ENCODE data around the gene TSPO2. TPM values are rescaled to one million over a fixed set of nuclear protein-coding genes. Genes with fewer than 3 reads are reported as not detected.

The TSPO2 gene
- total RNA-seq, 4 donors from 2014 or later = not detected

- Histone ChIP-seq H3K27me3 (no peaks in the 10 kb centered on the region), H3K4me1 (peaks cover 0 to 20% (median 9%) of the 10 kb centered on the region in 4 donors), H3K36me3 (no peaks in the 10 kb centered on the region), H3K27ac (replicated peaks in 1 of 4) (no peak overlapping the region), H3K9me3 (no peaks in the 10 kb centered on the region), H3K4me3 (no peak overlapping the region)
- TF ChIP-seq POLR2AphosphoS5 (IDR thresholded peaks at IDR 0.05) (no peak), POLR2A (IDR thresholded peaks at IDR 0.05; ENCODE audit: low read depth) (no peak), CTCF (IDR thresholded peaks at IDR 0.05) (no peak), EP300 (IDR thresholded peaks at IDR 0.05) (no peak)
- intact Hi-C loops (cut with DNase I) = no loop called here
- WGBS = 88% methylated on average over 1 of the region's 1 CpG
- DNase-seq (ENCODE audit: extremely low spot score) = no peak
Measured at GRCh38 chr6:41046084-41046483, 3.8 kb downstream of the TSPO2 start.

GRCh38 chr6:41047306-41047705, 5.0 kb downstream of the TSPO2 start:
- Histone ChIP-seq H3K27ac (replicated peaks in 1 of 4) (no peak overlapping the region), H3K4me3 (no peak overlapping the region), H3K27me3 (no peaks in the 10 kb centered on the region), H3K36me3 (no peaks in the 10 kb centered on the region), H3K4me1 (peaks cover 7 to 27% (median 12%) of the 10 kb centered on the region in 4 donors), H3K9me3 (no peaks in the 10 kb centered on the region)
- intact Hi-C loops (cut with DNase I) = no loop called here
- 94% methylated on average over 2 of the region's 2 CpGs for WGBS
- no peak for DNase-seq (ENCODE audit: extremely low spot score)
- no peak for TF ChIP-seq POLR2A (IDR thresholded peaks at IDR 0.05; ENCODE audit: low read depth)
- no peak for TF ChIP-seq EP300 (IDR thresholded peaks at IDR 0.05)
- no peak for TF ChIP-seq POLR2AphosphoS5 (IDR thresholded peaks at IDR 0.05)
- no peak for TF ChIP-seq CTCF (IDR thresholded peaks at IDR 0.05)

GRCh38 chr6:41047745-41048732, 5.8 kb downstream of the TSPO2 start:
- TF ChIP-seq POLR2AphosphoS5 (IDR thresholded peaks at IDR 0.05) (no peak), EP300 (IDR thresholded peaks at IDR 0.05) (no peak), POLR2A (IDR thresholded peaks at IDR 0.05; ENCODE audit: low read depth) (no peak), CTCF (IDR thresholded peaks at IDR 0.05) (no peak)

GRCh38 chr6:41049521-41049920, 7.3 kb downstream of the TSPO2 start:
- H3K4me3 ChIP-seq = no peak overlapping the region
- DNase-seq (ENCODE audit: extremely low spot score) = no peak
- H3K27ac ChIP-seq (replicated peaks in 1 of 4) = no peak overlapping the region
- TF ChIP-seq CTCF (IDR thresholded peaks at IDR 0.05) (no peak), EP300 (IDR thresholded peaks at IDR 0.05) (no peak)
- H3K36me3 ChIP-seq = no peaks in the 10 kb centered on the region
- no peaks in the 10 kb centered on the region for H3K9me3 ChIP-seq
- 73% methylated on average over 1 of the region's 1 CpG for WGBS
- intact Hi-C loops (cut with DNase I) = no loop called here
- H3K4me1 ChIP-seq = peaks cover 23 to 37% (median 30%) of the 10 kb centered on the region in 4 donors
- no peaks in the 10 kb centered on the region for H3K27me3 ChIP-seq

More at GRCh38 chr6:41047745-41048732, 5.8 kb downstream of the TSPO2 start:
- Histone ChIP-seq H3K9me3 (no peaks in the 10 kb centered on the region), H3K36me3 (no peaks in the 10 kb centered on the region), H3K4me3 (no peak overlapping the region), H3K4me1 (peaks cover 14 to 32% (median 18%) of the 10 kb centered on the region in 4 donors), H3K27me3 (no peaks in the 10 kb centered on the region), H3K27ac (replicated peaks in 1 of 4) (no peak overlapping the region)
- WGBS = 61% methylated on average over 9 of the region's 9 CpGs
- DNase-seq (ENCODE audit: extremely low spot score) = no peak
- intact Hi-C loops (cut with DNase I) = no loop called here

Measured in esophagus muscularis mucosa (tissue), 4 donors.